ENCODE results near the gene HLX.

DNA sequence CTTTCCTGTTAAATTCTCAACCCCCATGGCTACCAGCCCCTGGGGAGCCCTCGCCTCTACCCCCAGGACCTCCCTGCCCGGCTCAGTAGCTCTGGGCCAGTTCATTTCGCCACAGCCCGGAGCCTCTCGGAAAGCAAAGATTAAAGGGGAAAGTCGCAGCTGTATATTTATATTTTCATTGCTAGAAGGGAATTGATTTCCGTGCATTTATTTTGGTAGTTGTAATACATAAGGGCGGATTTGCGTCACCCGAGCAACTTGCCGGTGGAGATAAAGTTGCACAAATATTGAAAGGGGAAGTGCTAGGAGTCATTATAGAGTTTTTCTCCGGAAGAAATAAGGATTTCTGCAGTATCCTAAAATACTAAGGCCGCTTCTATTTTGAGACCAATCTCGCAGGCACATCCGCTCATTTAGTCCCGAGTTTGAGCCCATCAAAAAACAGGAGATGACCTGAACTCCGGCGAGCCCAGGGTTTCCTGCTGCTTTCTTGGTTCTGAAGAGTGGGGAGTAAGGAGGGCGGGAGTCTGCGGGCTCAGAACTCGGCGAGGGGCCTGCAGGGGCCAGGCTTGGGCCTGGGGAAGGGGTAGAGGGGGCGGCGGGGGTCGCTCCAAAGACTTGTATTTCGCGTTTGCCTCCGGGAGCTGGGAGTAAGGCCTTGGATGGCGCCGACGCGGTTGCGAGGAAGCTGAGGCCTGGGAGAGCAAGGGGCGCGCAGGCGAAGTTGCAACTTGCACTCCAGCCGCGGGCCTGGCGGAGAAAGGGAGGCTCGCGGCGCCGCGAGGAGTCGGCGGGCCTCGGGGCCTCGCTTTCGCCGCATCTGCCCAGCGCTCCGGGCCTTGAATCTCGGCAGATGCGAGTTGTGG, 2.5 kb upstream of the HLX start:
- no peak for TF ChIP-seq EP300 (IDR thresholded peaks at IDR 0.05)
- TF ChIP-seq, protein P1, sequence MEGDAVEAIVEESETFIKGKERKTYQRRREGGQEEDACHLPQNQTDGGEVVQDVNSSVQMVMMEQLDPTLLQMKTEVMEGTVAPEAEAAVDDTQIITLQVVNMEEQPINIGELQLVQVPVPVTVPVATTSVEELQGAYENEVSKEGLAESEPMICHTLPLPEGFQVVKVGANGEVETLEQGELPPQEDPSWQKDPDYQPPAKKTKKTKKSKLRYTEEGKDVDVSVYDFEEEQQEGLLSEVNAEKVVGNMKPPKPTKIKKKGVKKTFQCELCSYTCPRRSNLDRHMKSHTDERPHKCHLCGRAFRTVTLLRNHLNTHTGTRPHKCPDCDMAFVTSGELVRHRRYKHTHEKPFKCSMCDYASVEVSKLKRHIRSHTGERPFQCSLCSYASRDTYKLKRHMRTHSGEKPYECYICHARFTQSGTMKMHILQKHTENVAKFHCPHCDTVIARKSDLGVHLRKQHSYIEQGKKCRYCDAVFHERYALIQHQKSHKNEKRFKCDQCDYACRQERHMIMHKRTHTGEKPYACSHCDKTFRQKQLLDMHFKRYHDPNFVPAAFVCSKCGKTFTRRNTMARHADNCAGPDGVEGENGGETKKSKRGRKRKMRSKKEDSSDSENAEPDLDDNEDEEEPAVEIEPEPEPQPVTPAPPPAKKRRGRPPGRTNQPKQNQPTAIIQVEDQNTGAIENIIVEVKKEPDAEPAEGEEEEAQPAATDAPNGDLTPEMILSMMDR (IDR thresholded peaks at IDR 0.05) = no peak

Measured in stomach (tissue), 4 donors.